Activated CD8-positive, alpha-beta memory T cell treated with anti-CD3 and anti-CD28 coated beads, Interleukin-2, amount 10 ng/mL, durations not matched to agents 7 days and 5 days (primary cell): ENCODE data around the gene RANBP3. TPM values are rescaled to one million over a fixed set of nuclear protein-coding genes. Genes with fewer than 3 reads are reported as not detected.

ENCODE experiments used
- ATAC-seq: fragments of 150-1000 bp; cut with Tn5 transposase; one replicate; pipeline ENCODE4 v1.10.0; 2021; ENCODE audit warnings: moderate library complexity
- CTCF ChIA-PET: fragments of 350-600 bp; sonication (Branson Sonifier 250); formaldehyde crosslinking; loops from one replicate; lab custom pipeline; 2021; ENCODE audit warnings: antibody characterized with exemption; lab: Charles Lee
- DNase-seq: peaks from one replicate; pipeline ENCODE4 v3.0.0-alpha.2; 2020
- H3K27ac Mint-ChIP-seq: one replicate; pipeline ENCODE4 v1.8.0; 2021; ENCODE audit warnings: mild to moderate bottlenecking, mixed read lengths
- H3K27me3 Mint-ChIP-seq: one replicate; pipeline ENCODE4 v1.8.0; 2021; ENCODE audit warnings: mixed read lengths
- H3K36me3 Mint-ChIP-seq: one replicate; pipeline ENCODE4 v1.8.0; 2021; ENCODE audit warnings: mild to moderate bottlenecking, mixed read lengths
- H3K4me1 Mint-ChIP-seq: one replicate; pipeline ENCODE4 v1.8.0; 2021; ENCODE audit warnings: mixed read lengths
- H3K4me3 Mint-ChIP-seq: one replicate; pipeline ENCODE4 v1.8.0; 2021; ENCODE audit warnings: mild to moderate bottlenecking, moderate library complexity, mixed read lengths
- H3K9me3 Mint-ChIP-seq: one replicate; pipeline ENCODE4 v1.8.0; 2022; ENCODE audit warnings: low read depth, mixed read lengths
- total RNA-seq, 2 experiments: library from RNA; stranded (reverse); gene quantifications; one replicate each; pipeline ENCODE4 v1.2.3, GENCODE V29; 2021

The RANBP3 gene
- total RNA-seq, 2 experiments from 2014 or later = 97.8 to 108 TPM

DNA sequence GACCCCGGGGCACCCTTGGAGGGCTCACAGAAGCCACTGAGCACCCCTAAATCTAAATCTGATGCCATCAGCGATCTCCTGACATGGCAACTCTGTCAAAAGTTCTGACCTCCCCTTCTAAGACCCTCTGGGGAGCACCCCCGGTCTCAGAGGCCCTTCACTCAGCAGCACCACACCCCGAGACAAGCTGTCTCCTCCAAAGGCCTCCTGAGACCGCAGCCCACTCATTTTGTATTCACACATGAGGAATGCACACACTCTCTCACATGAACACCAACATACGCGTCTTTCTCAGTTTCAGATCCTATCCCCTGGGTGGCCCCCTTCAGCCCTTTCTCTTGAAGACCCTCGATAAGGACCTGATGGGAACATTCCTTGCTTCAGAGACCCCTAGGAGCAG lies 77.0 kb downstream of the RANBP3 start:
- peak overlapping the region; percentile 25 for H3K27ac Mint-ChIP-seq
- H3K9me3 Mint-ChIP-seq = no peaks in the 10 kb centered on the region

DNA sequence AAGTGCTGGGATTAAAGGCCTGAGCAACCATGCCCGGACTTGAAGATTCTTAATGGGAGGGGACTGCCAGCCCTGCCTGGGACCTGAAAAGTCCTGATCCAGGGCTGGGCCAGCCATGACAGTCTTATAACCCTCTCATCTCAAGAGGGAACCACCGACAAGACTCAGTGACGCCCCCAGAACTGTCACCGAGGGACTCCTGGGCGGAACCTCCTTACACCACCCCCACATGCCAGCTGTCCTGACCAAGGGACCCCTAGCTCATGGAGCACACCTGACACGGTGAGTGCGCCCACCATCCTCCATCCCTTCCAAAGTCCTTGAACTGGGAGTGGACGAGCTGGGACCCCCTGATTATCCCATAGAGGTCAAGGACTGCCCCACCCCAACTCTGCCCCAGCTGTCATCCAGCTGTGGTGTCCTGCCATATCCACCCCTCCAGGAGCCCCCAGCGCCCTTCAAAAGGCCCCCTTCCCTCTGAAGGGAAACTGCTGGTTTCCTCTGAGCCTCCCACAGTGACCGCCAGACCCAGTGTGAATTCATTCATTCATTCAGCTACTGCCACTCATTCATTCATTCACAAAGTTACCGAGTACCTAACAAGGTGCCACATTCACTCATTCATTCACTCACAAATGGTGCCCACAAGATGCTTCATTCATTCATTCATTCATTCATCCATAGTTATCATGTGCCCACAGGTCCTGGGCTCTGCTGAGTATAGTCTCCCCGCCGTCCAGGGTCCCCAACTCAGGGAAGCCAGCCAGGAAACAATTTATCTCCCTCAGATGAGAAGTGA lies 78.0 kb downstream of the RANBP3 start:
- no peak overlapping the region for H3K27ac Mint-ChIP-seq
- H3K27me3 Mint-ChIP-seq = no peaks in the 10 kb centered on the region
- peaks cover 10% of the 10 kb centered on the region for H3K36me3 Mint-ChIP-seq
- no peaks in the 10 kb centered on the region for H3K9me3 Mint-ChIP-seq
- CTCF ChIA-PET = interaction anchor here (0.9 to 1.5 kb wide), 2 partner anchors 96 to 122 kb away, joined by 3 to 7 read pairs; no protein-coding TSS in a partner anchor
- no peak for ATAC-seq
- no peak for DNase-seq
- peaks cover 19% of the 10 kb centered on the region for H3K4me1 Mint-ChIP-seq
- no peak overlapping the region for H3K4me3 Mint-ChIP-seq

More for the DNA sequence above, 77.0 kb downstream of the RANBP3 start:
- DNase-seq (no peak), ATAC-seq (no peak)
- Mint-ChIP-seq H3K4me1 (peaks cover 22% of the 10 kb centered on the region), H3K36me3 (peaks cover 10% of the 10 kb centered on the region), H3K27me3 (no peaks in the 10 kb centered on the region), H3K4me3 (no peak overlapping the region)
- CTCF ChIA-PET = interaction anchor here (0.9 to 1.5 kb wide), 2 partner anchors 97 to 121 kb away, joined by 3 to 7 read pairs; no protein-coding TSS in a partner anchor

DNA sequence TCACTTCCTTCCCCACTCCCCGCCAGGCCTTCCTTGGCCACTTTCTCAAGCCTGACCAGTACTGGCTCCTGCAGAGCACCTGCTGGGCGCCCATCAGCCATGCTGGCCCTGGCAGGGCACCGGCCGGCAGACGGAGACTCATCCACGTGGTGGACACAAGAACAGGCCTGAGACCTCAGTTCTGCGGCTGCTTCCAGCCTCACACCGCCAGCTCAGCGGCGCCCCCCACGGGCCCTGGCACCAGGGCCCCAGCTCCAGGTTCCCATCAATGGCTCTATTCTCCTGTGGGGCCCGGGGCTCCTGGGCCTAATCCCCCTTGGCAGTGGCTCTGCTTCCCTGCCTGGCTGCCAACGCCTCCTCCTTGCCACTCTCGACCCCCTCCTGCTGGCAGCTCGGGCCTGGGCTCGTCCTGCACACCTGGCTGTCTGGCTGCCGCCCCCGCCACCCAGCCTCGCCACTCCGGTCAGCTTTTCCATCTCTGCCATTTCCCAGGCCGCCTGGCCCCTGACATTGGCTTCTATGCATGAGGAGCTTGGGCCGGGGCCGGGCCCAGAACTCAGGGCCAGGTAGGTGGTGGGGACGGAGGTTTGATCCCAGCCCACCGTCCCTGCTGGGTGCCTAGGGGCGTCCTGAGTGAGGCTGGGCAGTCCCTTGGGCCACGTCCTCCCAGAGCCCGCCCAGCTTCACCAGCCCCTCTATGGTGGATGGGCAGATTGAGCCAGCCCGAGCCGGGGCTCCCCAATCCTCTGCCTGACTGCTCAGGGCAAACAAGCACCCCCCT lies 80.6 kb downstream of the RANBP3 start:
- Mint-ChIP-seq H3K27ac (no peak overlapping the region), H3K4me3 (no peak overlapping the region), H3K4me1 (peaks cover 14% of the 10 kb centered on the region), H3K27me3 (peaks cover under 1% of the 10 kb centered on the region), H3K36me3 (peaks cover 5% of the 10 kb centered on the region), H3K9me3 (no peaks in the 10 kb centered on the region)
- DNase-seq (no peak), ATAC-seq (no peak)
- CTCF ChIA-PET = interaction anchor here (1.0 kb wide), 1 partner anchor 93 kb away, joined by 5 read pairs; no protein-coding TSS in a partner anchor

DNA sequence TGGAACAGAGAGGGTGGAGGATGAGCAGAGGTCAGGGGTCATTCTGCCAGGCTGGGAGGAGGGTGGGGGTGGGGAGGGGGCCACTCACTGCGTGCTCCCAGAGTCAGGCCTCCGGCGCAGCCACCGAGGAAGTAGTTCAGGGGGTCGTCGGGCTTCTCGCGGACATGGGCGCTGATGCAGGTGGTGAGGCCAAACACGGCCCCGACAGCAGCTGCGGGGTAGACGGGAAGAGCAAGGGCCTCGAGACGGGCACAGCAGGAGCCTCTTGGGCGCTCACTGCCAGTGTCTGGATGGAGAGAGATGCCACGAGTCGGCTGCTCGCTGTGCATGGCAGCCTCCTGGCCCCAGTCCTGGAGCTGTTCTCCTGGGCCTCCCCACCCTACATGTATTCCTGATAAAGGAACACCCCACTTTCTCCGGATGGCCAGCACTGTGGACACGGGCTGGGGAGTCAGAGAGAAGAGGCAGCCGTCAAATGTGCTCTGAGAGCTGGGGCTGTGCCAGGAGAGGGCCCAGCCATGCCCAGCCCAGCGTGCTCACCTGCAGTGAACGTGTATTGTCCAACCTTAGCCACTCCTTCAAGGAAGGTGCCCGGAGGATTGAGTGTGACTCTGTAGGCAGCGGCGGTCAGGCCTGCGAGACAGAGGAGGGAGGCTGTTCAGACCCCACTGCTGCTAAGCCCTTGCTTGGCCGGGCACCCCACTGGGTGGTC lies 81.4 kb downstream of the RANBP3 start:
- Mint-ChIP-seq H3K4me1 (peaks cover 11% of the 10 kb centered on the region), H3K27me3 (peaks cover 3% of the 10 kb centered on the region), H3K9me3 (no peaks in the 10 kb centered on the region), H3K27ac (no peak overlapping the region), H3K36me3 (peaks cover 5% of the 10 kb centered on the region), H3K4me3 (no peak overlapping the region)
- no peak for DNase-seq
- CTCF ChIA-PET = interaction anchor here (1.0 kb wide), 1 partner anchor 92 kb away, joined by 5 read pairs; no protein-coding TSS in a partner anchor
- ATAC-seq = no peak

DNA sequence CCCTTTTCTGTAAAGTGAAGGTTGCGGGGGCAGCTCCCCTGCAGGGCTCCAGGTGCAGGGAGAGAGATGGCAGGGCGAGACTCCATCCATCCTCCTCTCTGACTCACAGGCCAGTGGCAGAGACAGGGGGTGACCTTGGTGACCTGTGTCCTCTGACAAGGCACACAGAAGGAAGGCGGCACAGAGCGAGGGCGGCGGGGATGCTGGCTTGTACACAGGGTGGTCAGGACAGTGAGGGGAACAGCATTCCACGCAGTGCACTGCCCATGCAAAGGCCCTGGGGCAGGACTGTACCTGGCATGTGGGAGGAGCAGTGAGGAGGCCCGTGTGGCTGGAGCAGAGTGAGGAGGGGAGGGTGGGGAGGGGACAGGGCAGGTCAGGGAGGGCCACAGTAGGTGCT lies 82.0 kb downstream of the RANBP3 start:
- Mint-ChIP-seq H3K27me3 (peaks cover 3% of the 10 kb centered on the region), H3K4me1 (peaks cover 4% of the 10 kb centered on the region), H3K27ac (no peak overlapping the region), H3K36me3 (peaks cover under 1% of the 10 kb centered on the region), H3K9me3 (no peaks in the 10 kb centered on the region), H3K4me3 (no peak overlapping the region)
- CTCF ChIA-PET = interaction anchor here (0.9 kb wide), 1 partner anchor 92 kb away, joined by 3 read pairs; no protein-coding TSS in a partner anchor
- no peak for DNase-seq
- ATAC-seq = no peak

DNA sequence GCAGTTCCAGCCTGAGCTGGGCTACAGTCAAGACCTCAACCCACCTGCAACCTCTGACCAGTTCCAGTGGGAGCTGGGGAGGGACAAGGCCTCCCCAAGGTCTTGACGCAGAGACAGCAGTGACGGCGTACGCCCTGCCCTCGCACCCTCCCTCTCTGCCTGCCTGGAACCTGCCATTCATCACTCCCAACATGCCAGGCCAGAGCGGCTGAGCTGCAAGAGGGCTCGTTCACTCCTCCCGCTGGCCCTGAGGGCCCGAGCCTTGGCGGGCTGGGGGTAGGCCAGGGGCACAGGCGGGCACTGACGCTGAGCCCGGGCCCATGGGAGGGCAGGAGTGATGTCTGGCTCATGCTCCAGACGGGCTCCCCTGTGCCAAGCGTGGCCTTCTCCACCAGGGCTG lies 82.5 kb downstream of the RANBP3 start:
- Mint-ChIP-seq H3K36me3 (no peaks in the 10 kb centered on the region), H3K27me3 (peaks cover 3% of the 10 kb centered on the region), H3K9me3 (no peaks in the 10 kb centered on the region), H3K4me3 (no peak overlapping the region), H3K27ac (no peak overlapping the region), H3K4me1 (peaks cover 4% of the 10 kb centered on the region)
- DNase-seq = no peak
- CTCF ChIA-PET = interaction anchor here (0.9 kb wide), 1 partner anchor 91 kb away, joined by 3 read pairs; no protein-coding TSS in a partner anchor
- ATAC-seq = no peak

DNA sequence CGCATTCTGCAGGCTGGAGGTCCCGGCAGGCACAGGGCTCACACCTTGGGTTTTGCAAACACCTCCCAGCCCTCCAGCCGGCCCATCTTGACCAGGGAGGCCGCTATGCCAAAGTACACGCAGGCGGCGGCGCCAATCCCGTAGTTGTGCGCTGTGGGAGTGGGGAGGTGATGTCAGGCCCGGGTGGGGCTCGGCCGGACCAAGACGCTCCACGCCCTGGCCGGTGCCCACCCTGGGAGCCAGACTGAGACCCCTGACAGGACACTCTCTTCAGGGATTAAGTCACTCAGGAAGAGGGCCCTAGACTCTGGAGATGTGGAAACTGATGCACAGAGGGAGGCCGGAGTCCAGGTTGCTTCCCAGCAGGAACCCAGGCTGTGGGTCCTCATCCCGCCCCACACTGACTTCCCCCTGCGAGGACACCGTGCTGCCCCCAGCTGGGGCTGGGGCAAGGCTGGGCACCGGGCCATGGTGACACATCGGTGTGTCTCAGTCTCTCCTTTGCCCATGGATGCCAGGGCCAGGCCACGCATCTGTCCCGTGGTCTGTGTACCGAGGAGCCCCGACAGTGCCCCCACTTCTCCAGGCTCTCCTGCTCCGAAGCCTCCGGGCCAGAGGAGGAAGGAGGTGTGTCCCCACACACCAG lies 83.1 kb downstream of the RANBP3 start:
- Mint-ChIP-seq H3K36me3 (no peaks in the 10 kb centered on the region), H3K27ac (no peak overlapping the region), H3K27me3 (peaks cover 3% of the 10 kb centered on the region), H3K4me1 (no peaks in the 10 kb centered on the region), H3K9me3 (no peaks in the 10 kb centered on the region), H3K4me3 (no peak overlapping the region)
- CTCF ChIA-PET = interaction anchor here (0.9 kb wide), 1 partner anchor 91 kb away, joined by 3 read pairs; no protein-coding TSS in a partner anchor
- DNase-seq (no peak), ATAC-seq (no peak)

DNA sequence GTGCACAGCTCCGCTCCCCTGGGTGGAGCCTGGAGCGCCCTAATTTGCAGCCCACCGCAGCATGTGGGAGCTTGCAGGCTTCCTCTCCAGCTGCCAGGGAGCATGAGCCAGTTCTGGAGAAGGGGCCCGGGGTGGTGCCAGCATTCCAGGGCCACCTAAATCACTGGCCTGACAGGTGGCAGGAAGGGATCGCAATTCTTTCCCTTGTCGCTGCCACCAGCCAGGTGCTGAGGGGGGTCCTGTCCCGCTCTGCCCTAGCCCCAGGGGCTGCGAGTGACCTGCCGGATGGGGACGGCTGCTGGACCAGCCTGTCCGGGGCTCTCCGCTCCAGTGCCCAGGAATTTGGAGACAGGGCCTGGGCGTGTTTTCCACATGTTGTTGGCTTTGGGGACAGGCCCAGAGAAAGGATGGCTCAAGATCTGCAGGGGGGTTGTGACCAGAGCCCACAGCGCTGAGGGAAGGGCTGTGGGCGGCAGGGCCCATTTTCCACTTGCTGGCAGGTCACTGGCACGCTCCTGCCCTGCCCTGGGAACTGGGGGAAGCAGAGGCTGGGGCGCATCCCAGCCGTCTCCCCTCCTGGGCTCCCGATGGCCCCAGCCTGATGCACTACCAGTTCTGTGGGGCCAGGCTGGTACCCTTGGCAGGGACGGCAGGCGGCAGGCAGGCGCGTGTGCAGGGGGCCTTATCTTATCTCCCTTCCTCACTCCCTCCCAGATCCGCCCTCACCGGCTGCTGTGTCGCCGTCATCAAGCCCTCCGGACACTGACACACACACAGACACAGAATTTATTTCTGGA lies 83.8 kb downstream of the RANBP3 start:
- peaks cover 3% of the 10 kb centered on the region for H3K27me3 Mint-ChIP-seq
- H3K27ac Mint-ChIP-seq = no peak overlapping the region
- H3K4me3 Mint-ChIP-seq = no peak overlapping the region
- no peaks in the 10 kb centered on the region for H3K36me3 Mint-ChIP-seq
- DNase-seq = no peak
- ATAC-seq = no peak
- H3K4me1 Mint-ChIP-seq = no peaks in the 10 kb centered on the region
- CTCF ChIA-PET = interaction anchor here (1.5 to 1.6 kb wide), 2 partner anchors 10 to 90 kb away, joined by 5 to 7 read pairs; partner anchors contain the start of gene NDUFA11
- no peaks in the 10 kb centered on the region for H3K9me3 Mint-ChIP-seq

DNA sequence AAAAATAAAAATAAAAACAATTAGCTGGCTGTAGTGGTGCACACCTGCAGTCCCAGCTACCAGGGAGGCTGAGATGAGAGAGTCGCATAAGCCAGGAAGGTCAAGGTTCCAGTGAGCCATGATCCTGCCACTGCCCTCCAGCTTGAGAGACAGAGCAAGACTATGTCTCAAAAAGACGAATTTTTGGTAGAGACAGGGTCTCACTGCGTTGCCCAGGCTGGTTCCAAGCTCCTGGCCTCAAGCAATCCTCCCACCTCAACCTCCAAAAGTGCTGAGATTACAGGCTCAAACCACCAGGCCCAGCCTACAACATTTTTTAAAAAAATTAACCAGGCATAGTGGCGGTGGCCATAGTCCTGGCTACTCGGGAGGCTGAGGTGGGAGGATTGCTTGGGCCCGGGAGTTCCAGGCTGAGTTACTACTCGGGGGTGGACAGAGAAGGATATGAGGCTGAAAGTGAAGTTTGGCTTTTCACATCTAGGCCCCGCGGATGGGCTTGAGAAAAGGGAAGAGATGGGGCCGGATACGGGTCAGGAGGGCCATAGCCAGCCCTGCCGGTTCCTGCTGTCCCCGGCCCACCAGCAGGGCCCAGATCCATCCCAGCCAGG lies 84.5 kb downstream of the RANBP3 start:
- Mint-ChIP-seq H3K4me3 (no peak overlapping the region), H3K27ac (no peak overlapping the region), H3K27me3 (peaks cover 3% of the 10 kb centered on the region), H3K4me1 (no peaks in the 10 kb centered on the region), H3K36me3 (no peaks in the 10 kb centered on the region), H3K9me3 (no peaks in the 10 kb centered on the region)
- DNase-seq (no peak), ATAC-seq (no peak)
- CTCF ChIA-PET = interaction anchor here (0.9 to 1.6 kb wide), 4 partner anchors 10 to 90 kb away, joined by 3 to 7 read pairs (median 4); partner anchors contain the start of genes FUT6 and NDUFA11

DNA sequence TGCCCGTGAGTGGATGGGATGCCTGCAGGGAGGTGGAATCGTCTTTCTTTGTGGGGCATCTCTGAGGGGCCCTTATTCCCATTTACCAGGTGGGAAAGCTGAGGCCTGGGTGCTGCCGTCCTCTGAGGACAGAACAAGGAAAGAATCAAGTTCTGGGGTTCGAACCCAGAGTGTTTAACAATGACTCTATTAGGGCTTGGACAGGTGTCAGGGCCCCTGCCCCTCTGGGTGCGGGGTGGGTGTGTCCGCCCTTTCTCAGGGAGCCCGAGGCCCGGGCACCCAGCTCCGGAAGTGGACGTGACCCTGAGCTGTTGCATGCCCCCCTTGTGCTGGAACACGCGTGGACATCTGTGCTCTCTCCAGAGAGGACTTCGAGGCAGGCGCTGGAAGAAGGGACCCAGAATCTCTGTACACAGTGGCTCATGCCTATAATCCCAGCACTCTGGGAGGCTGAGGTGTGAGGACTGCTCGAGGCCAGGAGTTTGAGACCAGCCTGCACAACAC lies 85.1 kb downstream of the RANBP3 start:
- DNase-seq (no peak), ATAC-seq (no peak)
- Mint-ChIP-seq H3K36me3 (no peaks in the 10 kb centered on the region), H3K9me3 (no peaks in the 10 kb centered on the region), H3K4me1 (no peaks in the 10 kb centered on the region), H3K4me3 (no peak overlapping the region), H3K27me3 (peaks cover 3% of the 10 kb centered on the region), H3K27ac (no peak overlapping the region)
- CTCF ChIA-PET = interaction anchor here (0.9 to 3.1 kb wide), 6 partner anchors 11 to 129 kb away, joined by 3 to 19 read pairs (median 4); partner anchors contain the start of genes FUT6, NDUFA11 and NRTN
